ENCODE measurements around the gene CAPN15. TPM values are rescaled to one million over a fixed set of nuclear protein-coding genes. Genes with fewer than 3 reads are reported as not detected.

CAPN15 gene
- total and polyA plus RNA-seq, 9 of the 15 experiments (the other 6 are each of a cell fraction or from before 2014, with no cell fraction given) = 0.62 to 111 (median 14.2) TPM

- Histone ChIP-seq H3K79me2 (ENCODE audit: control insufficient read depth, insufficient read depth, low read length) (no peaks in the 10 kb centered on the region), H3K9me1 (ENCODE audit: control insufficient read depth, insufficient read depth, low read length) (no peaks in the 10 kb centered on the region), H2AFZ (ENCODE audit: low read depth, low read length) (no peak overlapping the region), H3K4me2 (ENCODE audit: insufficient read depth, low read length) (no peak overlapping the region), H3K4me3 (no peak overlapping the region), H3K36me3 (ENCODE audit: control insufficient read depth, insufficient read depth, low read length) (peaks cover 2% of the 10 kb centered on the region; the same call in 1 of the 3 replicates), H3K9me3 (replicated peaks; ENCODE audit: control insufficient read depth, insufficient read depth, low read depth, low read length) (no peaks in the 10 kb centered on the region), H3K27ac (ENCODE audit: extremely low read depth, low read depth, low read length) (no peak overlapping the region), H3K4me1 (replicated peaks in 1 of 2; ENCODE audit: control insufficient read depth in 2 of 2, insufficient read depth in 2 of 2, low read length in 2 of 2) (peaks cover 0 to 30% of the 10 kb centered on the region in 2 experiments; a peak in 3 of 5 replicates), H3K9ac (ENCODE audit: insufficient read depth in 1 of 2, low read depth in 2 of 2, low read length in 2 of 2) (peak overlapping the region in 1 of 2 experiments; percentile 68; a peak in 2 of 4 replicates), H3K27me3 (ENCODE audit: control insufficient read depth in 2 of 2, insufficient read depth in 2 of 2, low read length in 2 of 2) (no peaks in the 10 kb centered on the region), H4K20me1 (replicated peaks; ENCODE audit: control insufficient read depth, insufficient read depth, low read length) (no peaks in the 10 kb centered on the region)
- no TSS peak for BruUV-seq (replicated peaks)
- WGBS (ENCODE audit: insufficient coverage, low coverage, missing lambda C conversion rate) = 72% methylated on average over 14 of the region's 16 CpGs
- ATAC-seq (no peak), DNase-seq (ENCODE audit: extremely low read depth in 1 of 4, low spot score in 3 of 4) (no peak), FAIRE-seq (no peak)
- POLR2A ChIA-PET = no interaction called here
- CTCF ChIA-PET (ENCODE audit: low intra/inter-chr PET ratio) = no interaction called here
- in situ Hi-C loops (cut with MboI) = no loop called here
- no peak for TF ChIP-seq NCOA4 (IDR thresholded peaks at IDR 0.05; ENCODE audit: partially characterized antibody)
- intact Hi-C loops (cut with micrococcal nuclease) = loop anchor here (10.0 kb wide), 2 partner anchors 65 to 95 kb away; partner anchors contain the start of genes NME4 and RAB11FIP3
Observed at GRCh38 chr16:489606-490005, 37.9 kb upstream of the CAPN15 start.

- WGBS (ENCODE audit: insufficient coverage, low coverage, missing lambda C conversion rate) = 63% methylated on average over 10 of the region's 10 CpGs
- BruUV-seq (replicated peaks) = no TSS peak
- no peak overlapping the region for H3K27ac ChIP-seq (ENCODE audit: extremely low read depth, low read depth, low read length)
- H3K4me1 ChIP-seq (replicated peaks in 1 of 2; ENCODE audit: control insufficient read depth in 2 of 2, insufficient read depth in 2 of 2, low read length in 2 of 2) = peaks cover 0 to 32% of the 10 kb centered on the region in 2 experiments; a peak in 3 of 5 replicates
- no peaks in the 10 kb centered on the region for H3K27me3 ChIP-seq (ENCODE audit: control insufficient read depth in 2 of 2, insufficient read depth in 2 of 2, low read length in 2 of 2)
- no peak for ATAC-seq
- no peak for DNase-seq (ENCODE audit: extremely low read depth in 1 of 4, low spot score in 3 of 4)
- in situ Hi-C loops (cut with MboI) = no loop called here
- intact Hi-C loops (cut with micrococcal nuclease) = no loop called here
- peaks cover 2% of the 10 kb centered on the region; the same call in 1 of the 3 replicates for H3K36me3 ChIP-seq (ENCODE audit: control insufficient read depth, insufficient read depth, low read length)
- H4K20me1 ChIP-seq (replicated peaks; ENCODE audit: control insufficient read depth, insufficient read depth, low read length) = no peaks in the 10 kb centered on the region
- no peak for FAIRE-seq
- H2AFZ ChIP-seq (ENCODE audit: low read depth, low read length) = no peak overlapping the region
- TF ChIP-seq RBM15 (IDR thresholded peaks at IDR 0.05; ENCODE audit: insufficient read depth, low read length) (no peak), MNT (conservative IDR thresholded peaks at IDR 0.05) (no peak)
- no peaks in the 10 kb centered on the region for H3K9me1 ChIP-seq (ENCODE audit: control insufficient read depth, insufficient read depth, low read length)
- H3K9me3 ChIP-seq (replicated peaks; ENCODE audit: control insufficient read depth, insufficient read depth, low read depth, low read length) = no peaks in the 10 kb centered on the region
- H3K79me2 ChIP-seq (ENCODE audit: control insufficient read depth, insufficient read depth, low read length) = no peaks in the 10 kb centered on the region
- ChIA-PET CTCF (ENCODE audit: low intra/inter-chr PET ratio) (no interaction called here), POLR2A (no interaction called here)
- H3K4me2 ChIP-seq (ENCODE audit: insufficient read depth, low read length) = no peak overlapping the region
- H3K9ac ChIP-seq (ENCODE audit: insufficient read depth in 1 of 2, low read depth in 2 of 2, low read length in 2 of 2) = peak overlapping the region in 1 of 2 experiments; percentile 60; a peak in 1 of 4 replicates
- no peak overlapping the region for H3K4me3 ChIP-seq
Observed at GRCh38 chr16:490768-491167, 36.7 kb upstream of the CAPN15 start.

Measured in K562 (cell line).